HG03066 (cell line): ENCODE results near the gene CDC42BPB.

ENCODE experiments used
- ATAC-seq: cut with Tn5 transposase; IDR thresholded peaks from one replicate; pipeline ENCODE4 v1.9.1; 2021; ENCODE audit warnings: low read depth; ENCODE audit not compliant: unreplicated experiment

Gene CDC42BPB

GRCh38 chr14:103073876-103074728 is 16.8 kb upstream of the CDC42BPB start:
- no peak for ATAC-seq

- ATAC-seq = no peak
Measured at GRCh38 chr14:103073367-103073875, 16.1 kb upstream of the CDC42BPB start.

GRCh38 chr14:103072595-103073366 is 15.4 kb upstream of the CDC42BPB start:
- no peak for ATAC-seq

GRCh38 chr14:103071544-103072251 is 14.3 kb upstream of the CDC42BPB start:
- ATAC-seq = no peak

GRCh38 chr14:103070971-103071542 is 13.7 kb upstream of the CDC42BPB start:
- no peak for ATAC-seq

GRCh38 chr14:103070263-103070885 is 13.0 kb upstream of the CDC42BPB start:
- ATAC-seq = no peak

GRCh38 chr14:103068351-103069073 is 11.2 kb upstream of the CDC42BPB start:
- ATAC-seq = no peak

- no peak for ATAC-seq
Measured at GRCh38 chr14:103067231-103067954, 10.0 kb upstream of the CDC42BPB start.

GRCh38 chr14:103066399-103066798 is 9.1 kb upstream of the CDC42BPB start:
- ATAC-seq = no peak

- ATAC-seq = no peak
Measured at GRCh38 chr14:103065861-103066260, 8.5 kb upstream of the CDC42BPB start.

GRCh38 chr14:103064978-103065377 is 7.6 kb upstream of the CDC42BPB start:
- no peak for ATAC-seq

- no peak for ATAC-seq
Measured at GRCh38 chr14:103064436-103064835, 7.1 kb upstream of the CDC42BPB start.

- ATAC-seq = no peak
Measured at GRCh38 chr14:103061482-103061976, 4.2 kb upstream of the CDC42BPB start.

- no peak for ATAC-seq
Measured at GRCh38 chr14:103059556-103059955, 2.2 kb upstream of the CDC42BPB start.

- ATAC-seq = no peak
Measured at GRCh38 chr14:103058164-103059055, 1.1 kb upstream of the CDC42BPB start.

GRCh38 chr14:103057028-103057371 is 349 bp downstream of the CDC42BPB start:
- ATAC-seq = peak; percentile 31

GRCh38 chr14:103056322-103057027 is 874 bp downstream of the CDC42BPB start:
- ATAC-seq = no peak
